Measurements from ENCODE around the gene NKD2.

GRCh38 chr5:994821-995220 is 13.8 kb upstream of the NKD2 start:
- TF ChIP-seq CTCF (IDR thresholded peaks at IDR 0.05), result no peak
- no peak for TF ChIP-seq POLR2A (IDR thresholded peaks at IDR 0.05)
